Progenitor cell of endocrine pancreas (in vitro differentiated cells): ENCODE results near the gene CD160. TPM values are rescaled to one million over a fixed set of nuclear protein-coding genes. Genes with fewer than 3 reads are reported as not detected.

ENCODE experiments used
- DNase-seq: peaks from one replicate; pipeline ENCODE4 v3.0.0; 2021; ENCODE audit warnings: low spot score; ENCODE audit not compliant: unreplicated experiment
- H3K27ac Mint-ChIP-seq: 2 replicates; pipeline ENCODE4 v1.8.0; 2021; ENCODE audit warnings: mild to moderate bottlenecking, moderate library complexity, mixed read lengths
- H3K27me3 Mint-ChIP-seq: 2 replicates; pipeline ENCODE4 v1.8.0; 2021; ENCODE audit warnings: mixed read lengths
- H3K36me3 Mint-ChIP-seq: 2 replicates; pipeline ENCODE4 v1.8.0; 2022; ENCODE audit warnings: mixed read lengths; ENCODE audit not compliant: insufficient read depth
- H3K4me1 Mint-ChIP-seq: 2 replicates; pipeline ENCODE4 v1.8.0; 2021; ENCODE audit warnings: low read depth, mixed read lengths
- H3K4me3 Mint-ChIP-seq: 2 replicates; pipeline ENCODE4 v1.8.0; 2021; ENCODE audit warnings: low read depth, mild to moderate bottlenecking, moderate library complexity, mixed read lengths
- H3K9me3 Mint-ChIP-seq: 2 replicates; pipeline ENCODE4 v1.8.0; 2021; ENCODE audit warnings: low read depth, mixed read lengths
- total RNA-seq: library from RNA; stranded (reverse); gene quantifications from 2 replicates; pipeline ENCODE4 v1.2.1, GENCODE V29; 2021
- TF ChIP-seq, protein P1 (sequence below): fragments of 200-600 bp; sonication (generic); IDR thresholded peaks from one replicate; pipeline ENCODE4 v1.5.0; 2021; ENCODE audit warnings: antibody characterized with exemption, mild to moderate bottlenecking; ENCODE audit not compliant: unreplicated experiment

The CD160 gene
- total RNA-seq, 1 donor from 2014 or later: not detected

DNA sequence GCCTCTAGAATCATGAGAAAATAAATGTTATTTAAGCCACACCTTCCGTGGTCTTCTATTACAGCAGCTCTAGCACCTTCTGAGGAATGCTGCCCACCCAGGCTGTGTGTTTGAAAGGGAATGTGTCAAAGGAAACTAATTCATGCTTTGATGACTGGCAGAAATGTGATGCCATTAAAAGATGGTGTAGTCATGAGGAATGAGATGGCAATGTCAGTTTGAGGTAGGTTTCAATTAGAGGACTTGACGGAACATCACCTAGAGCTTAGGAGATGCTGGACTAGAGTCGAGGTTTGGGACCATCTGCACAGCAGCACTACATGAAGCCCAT lies 22.7 kb upstream of the CD160 start:
- TF ChIP-seq, protein P1, sequence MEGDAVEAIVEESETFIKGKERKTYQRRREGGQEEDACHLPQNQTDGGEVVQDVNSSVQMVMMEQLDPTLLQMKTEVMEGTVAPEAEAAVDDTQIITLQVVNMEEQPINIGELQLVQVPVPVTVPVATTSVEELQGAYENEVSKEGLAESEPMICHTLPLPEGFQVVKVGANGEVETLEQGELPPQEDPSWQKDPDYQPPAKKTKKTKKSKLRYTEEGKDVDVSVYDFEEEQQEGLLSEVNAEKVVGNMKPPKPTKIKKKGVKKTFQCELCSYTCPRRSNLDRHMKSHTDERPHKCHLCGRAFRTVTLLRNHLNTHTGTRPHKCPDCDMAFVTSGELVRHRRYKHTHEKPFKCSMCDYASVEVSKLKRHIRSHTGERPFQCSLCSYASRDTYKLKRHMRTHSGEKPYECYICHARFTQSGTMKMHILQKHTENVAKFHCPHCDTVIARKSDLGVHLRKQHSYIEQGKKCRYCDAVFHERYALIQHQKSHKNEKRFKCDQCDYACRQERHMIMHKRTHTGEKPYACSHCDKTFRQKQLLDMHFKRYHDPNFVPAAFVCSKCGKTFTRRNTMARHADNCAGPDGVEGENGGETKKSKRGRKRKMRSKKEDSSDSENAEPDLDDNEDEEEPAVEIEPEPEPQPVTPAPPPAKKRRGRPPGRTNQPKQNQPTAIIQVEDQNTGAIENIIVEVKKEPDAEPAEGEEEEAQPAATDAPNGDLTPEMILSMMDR: no peak
- Mint-ChIP-seq H3K9me3 (no peaks in the 10 kb centered on the region), H3K4me3 (no peak overlapping the region), H3K36me3 (peaks cover 3% of the 10 kb centered on the region), H3K4me1 (peaks cover 8% of the 10 kb centered on the region), H3K27me3 (peaks cover 2% of the 10 kb centered on the region), H3K27ac (no peak overlapping the region)
- DNase-seq: no peak

DNA sequence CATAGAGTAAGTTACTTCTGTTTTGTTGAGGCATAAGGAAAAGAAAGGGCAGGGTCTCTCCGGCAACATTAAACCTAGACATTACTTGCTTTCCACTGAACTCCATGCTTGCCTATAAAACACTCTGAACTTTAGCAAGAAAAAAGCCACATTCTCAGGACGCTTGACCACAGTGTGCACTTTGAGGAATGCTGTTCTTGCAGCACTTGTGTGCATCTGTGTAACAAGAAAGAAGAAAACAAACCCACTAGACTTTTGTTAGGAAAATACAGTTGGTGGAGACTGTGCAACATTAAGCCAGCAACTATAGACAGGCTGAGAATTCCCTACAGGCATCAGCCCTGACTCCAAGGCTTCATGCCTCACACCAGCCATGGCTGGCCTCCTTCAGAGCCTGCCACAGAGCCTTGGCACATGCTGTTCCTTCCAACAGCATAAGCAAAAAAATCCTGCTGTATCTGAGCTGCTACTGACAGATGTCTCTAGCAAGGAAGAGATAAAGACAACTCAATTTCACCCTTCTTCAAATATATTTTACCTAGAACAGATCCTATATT lies 17.9 kb upstream of the CD160 start:
- Mint-ChIP-seq H3K4me3 (no peak overlapping the region), H3K9me3 (no peaks in the 10 kb centered on the region), H3K36me3 (peaks cover 1% of the 10 kb centered on the region), H3K4me1 (peaks cover 3% of the 10 kb centered on the region), H3K27ac (no peak overlapping the region), H3K27me3 (peaks cover 2% of the 10 kb centered on the region)
- DNase-seq: no peak
- TF ChIP-seq, protein P1: no peak

DNA sequence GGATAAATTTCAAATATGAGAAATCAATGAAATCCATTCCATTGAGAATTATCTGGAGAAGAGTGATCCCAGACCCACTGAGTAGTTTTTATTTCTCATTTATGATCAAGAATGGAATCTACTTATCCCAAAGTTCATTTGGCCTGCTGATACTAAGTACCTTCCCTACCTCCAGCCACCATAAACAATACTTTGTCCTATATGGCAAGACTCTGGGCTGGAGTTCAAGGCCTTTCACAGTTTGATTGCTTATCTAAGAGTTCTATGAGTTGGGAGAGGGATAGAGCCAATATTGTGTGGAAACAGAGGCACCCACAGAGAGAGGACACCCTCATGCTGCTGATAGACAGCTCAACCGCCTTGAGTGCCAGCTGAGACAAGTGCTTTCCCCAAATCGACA lies 17.2 kb upstream of the CD160 start:
- peaks cover 9% of the 10 kb centered on the region for H3K4me1 Mint-ChIP-seq
- TF ChIP-seq, protein P1: no peak
- DNase-seq: no peak
- no peaks in the 10 kb centered on the region for H3K9me3 Mint-ChIP-seq
- H3K4me3 Mint-ChIP-seq: no peak overlapping the region
- no peaks in the 10 kb centered on the region for H3K36me3 Mint-ChIP-seq
- no peaks in the 10 kb centered on the region for H3K27me3 Mint-ChIP-seq
- H3K27ac Mint-ChIP-seq: no peak overlapping the region

DNA sequence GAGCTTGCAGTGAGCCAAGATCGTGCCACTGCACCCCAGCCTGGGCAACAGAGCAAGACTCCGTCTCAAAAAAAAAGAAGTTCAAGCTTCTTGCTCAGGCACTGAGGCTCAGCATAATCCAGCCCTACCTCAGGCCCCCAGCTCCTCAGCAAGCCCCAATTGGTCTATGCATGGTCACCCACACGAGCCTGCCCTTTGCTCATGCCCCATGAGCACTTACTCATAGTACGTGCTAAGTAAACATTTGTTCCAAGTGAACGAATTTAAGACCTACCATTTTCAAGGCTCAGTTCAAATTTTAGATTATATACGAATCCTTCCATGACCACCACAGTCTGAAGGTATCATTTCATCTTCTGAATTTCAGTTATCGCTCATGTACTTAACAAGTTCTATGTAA lies 16.5 kb upstream of the CD160 start:
- H3K27ac Mint-ChIP-seq: no peak overlapping the region
- H3K36me3 Mint-ChIP-seq: no peaks in the 10 kb centered on the region
- DNase-seq: no peak
- TF ChIP-seq, protein P1: no peak
- no peaks in the 10 kb centered on the region for H3K27me3 Mint-ChIP-seq
- H3K9me3 Mint-ChIP-seq: no peaks in the 10 kb centered on the region
- H3K4me3 Mint-ChIP-seq: no peak overlapping the region
- peaks cover 14% of the 10 kb centered on the region for H3K4me1 Mint-ChIP-seq

DNA sequence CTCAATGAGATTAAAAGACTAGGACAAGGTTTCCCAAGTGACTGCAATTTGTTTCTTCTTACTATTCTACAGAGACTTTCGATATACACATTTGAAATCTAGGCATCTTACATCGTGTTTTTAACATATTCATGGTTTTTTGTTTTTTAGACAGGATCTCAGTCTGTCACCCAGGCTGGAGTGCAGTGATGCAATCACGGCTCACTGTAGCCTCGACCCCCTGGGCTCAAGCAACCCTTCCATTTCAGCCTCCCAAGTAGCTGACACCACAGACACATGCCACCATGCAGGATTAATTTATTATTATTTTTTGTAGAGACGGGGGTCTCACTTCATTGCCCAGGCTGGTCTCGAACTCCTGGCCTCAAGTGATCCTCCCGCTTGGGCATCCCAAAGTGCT lies 13.7 kb upstream of the CD160 start:
- H3K27ac Mint-ChIP-seq: no peak overlapping the region
- no peaks in the 10 kb centered on the region for H3K36me3 Mint-ChIP-seq
- no peaks in the 10 kb centered on the region for H3K27me3 Mint-ChIP-seq
- peaks cover 21% of the 10 kb centered on the region for H3K4me1 Mint-ChIP-seq
- H3K4me3 Mint-ChIP-seq: no peak overlapping the region
- TF ChIP-seq, protein P1: no peak
- H3K9me3 Mint-ChIP-seq: peaks cover 3% of the 10 kb centered on the region
- DNase-seq: no peak
